CD14-positive monocyte (primary cell): ENCODE results near the gene LGI2. TPM values are rescaled to one million over a fixed set of nuclear protein-coding genes. Genes with fewer than 3 reads are reported as not detected.

Experiments used
- DNase-seq, 3 donors: peaks; one replicate each; pipeline ENCODE4 v3.0.0-alpha.2; 2011 to 2022
- H2AFZ ChIP-seq: 2 replicates; pipeline ENCODE4 v1.6.0; 2012; ENCODE audit warnings: mild to moderate bottlenecking, low read depth, low read length, inconsistent platforms; ENCODE audit not compliant: insufficient read depth, poor library complexity, severe bottlenecking
- H3K27ac ChIP-seq, 2 donors: 1 replicate in 1 of 2; 2 replicates in 1 of 2; pipeline ENCODE4 v1.5.1; 2012 to 2013; ENCODE audit warnings: low read length in 2 of 2, control low read depth in 1 of 2, inconsistent platforms in 1 of 2, low read depth in 1 of 2, mild to moderate bottlenecking in 1 of 2
- H3K27me3 ChIP-seq, 2 donors: one replicate each; pipeline versions ENCODE4 v1.6.0 to v1.6.1; 2011 to 2013; ENCODE audit warnings: low read length in 2 of 2; ENCODE audit not compliant: control insufficient read depth in 2 of 2, insufficient read depth in 2 of 2
- H3K36me3 ChIP-seq, 2 donors: replicated peaks in 1 of 2; 1 replicate in 1 of 2; 2 replicates in 1 of 2; pipeline versions ENCODE4 v1.5.1 to v1.6.1; 2012 to 2013; ENCODE audit warnings: low read length in 2 of 2, control low read depth in 1 of 2, inconsistent platforms in 1 of 2, mild to moderate bottlenecking in 1 of 2; ENCODE audit not compliant: insufficient read depth in 2 of 2, control insufficient read depth in 1 of 2
- H3K4me1 ChIP-seq, 2 donors: 1 replicate in 1 of 2; 2 replicates in 1 of 2; pipeline versions ENCODE4 v1.5.1 to v1.6.1; 2012 to 2013; ENCODE audit warnings: low read length in 2 of 2, control low read depth in 1 of 2, inconsistent platforms in 1 of 2, mild to moderate bottlenecking in 1 of 2, moderate library complexity in 1 of 2; ENCODE audit not compliant: insufficient read depth in 2 of 2, control insufficient read depth in 1 of 2
- H3K4me2 ChIP-seq: replicated peaks from 2 replicates; pipeline ENCODE3; 2012; ENCODE audit warnings: low read length, moderate library complexity, mild to moderate bottlenecking; ENCODE audit not compliant: poor library complexity, severe bottlenecking; ENCODE audit errors: extremely low read depth
- H3K4me3 ChIP-seq, 3 experiments: fragments of 200-600 bp in 1 of 3; sonication (generic) in 1 of 3; replicated peaks in 1 of 3; 1 replicate in 2 of 3; 2 replicates in 1 of 3; pipeline ENCODE4 v1.5.1; 2011 to 2013; ENCODE audit warnings: low read length in 3 of 3, mild to moderate bottlenecking in 3 of 3, control low read depth in 2 of 3, low read depth in 2 of 3, inconsistent platforms in 1 of 3, moderate library complexity in 1 of 3
- H3K79me2 ChIP-seq: 2 replicates; pipeline ENCODE4 v1.6.0; 2012; ENCODE audit warnings: mild to moderate bottlenecking, control low read depth, inconsistent platforms, low read length, moderate library complexity; ENCODE audit not compliant: insufficient read depth
- H3K9ac ChIP-seq: 2 replicates; pipeline ENCODE4 v1.6.0; 2017; ENCODE audit warnings: low read length, mild to moderate bottlenecking; ENCODE audit not compliant: insufficient read depth, poor library complexity, severe bottlenecking
- H3K9me3 ChIP-seq, 2 donors: replicated peaks in 1 of 2; 1 replicate in 1 of 2; 2 replicates in 1 of 2; pipeline versions ENCODE4 v1.5.1 to v1.6.1; 2012 to 2013; ENCODE audit warnings: low read length in 2 of 2, control low read depth in 1 of 2; ENCODE audit not compliant: control insufficient read depth in 1 of 2, insufficient read depth in 1 of 2
- H4K20me1 ChIP-seq: 2 replicates; pipeline ENCODE4 v1.6.0; 2012; ENCODE audit warnings: mild to moderate bottlenecking, low read length, control low read depth, moderate library complexity; ENCODE audit not compliant: insufficient read depth
- H3K27ac Mint-ChIP-seq, 7 donors: one replicate each; pipeline ENCODE4 v1.8.0; 2020; ENCODE audit warnings: mild to moderate bottlenecking in 7 of 7, mixed read lengths in 7 of 7, moderate library complexity in 6 of 7, inconsistent platforms in 2 of 7
- H3K27me3 Mint-ChIP-seq, 3 donors: one replicate each; pipeline ENCODE4 v1.8.0; 2021 to 2022; ENCODE audit warnings: low read depth in 3 of 3, mild to moderate bottlenecking in 3 of 3, mixed read lengths in 3 of 3, moderate library complexity in 3 of 3, inconsistent platforms in 1 of 3
- H3K36me3 Mint-ChIP-seq, 2 donors: one replicate each; pipeline ENCODE4 v1.8.0; 2020; ENCODE audit warnings: mixed read lengths in 2 of 2, inconsistent platforms in 1 of 2, mild to moderate bottlenecking in 1 of 2
- H3K4me1 Mint-ChIP-seq: one replicate; pipeline ENCODE4 v1.8.0; 2020; ENCODE audit warnings: mild to moderate bottlenecking, mixed read lengths
- H3K4me3 Mint-ChIP-seq, 2 donors: one replicate each; pipeline ENCODE4 v1.8.0; 2020; ENCODE audit warnings: mild to moderate bottlenecking in 2 of 2, mixed read lengths in 2 of 2, moderate library complexity in 1 of 2
- H3K9me3 Mint-ChIP-seq, 7 donors: one replicate each; pipeline ENCODE4 v1.8.0; 2020 to 2022; ENCODE audit warnings: mixed read lengths in 7 of 7, mild to moderate bottlenecking in 6 of 7, moderate library complexity in 6 of 7, inconsistent platforms in 2 of 7
- WGBS: methylation state at CpG from one replicate; pipeline ENCODE4 v1.1.5; 2013; ENCODE audit warnings: missing lambda C conversion rate; ENCODE audit not compliant: insufficient coverage; 5-methylcytosine and 5-hydroxymethylcytosine counted together
- intact Hi-C, 2 donors: fragments of 100-400 bp; cut with micrococcal nuclease; formaldehyde crosslinking; loops; one replicate each; pipeline versions ENCODE4 v1.15.0 to v1.15.1; 2023
- polyA plus RNA-seq, 3 donors: library from polyadenylated mRNA; depleted of rRNA in 1 of 3; unstranded in 2 of 3; stranded (reverse) in 1 of 3; fragments of 300-500 nt in 2 of 3; fragments of >200 nt in 1 of 3; fragmentation: Illumina TruSeq in 2 of 3; gene quantifications; 1 replicate in 2 of 3; 2 replicates in 1 of 3; pipeline ENCODE4 v1.2.3, GENCODE V29; 2012 to 2021
- TF ChIP-seq, protein P1 (sequence below): fragments of 200-600 bp; IDR thresholded peaks from one replicate; pipeline ENCODE4 v1.8.0; 2022; ENCODE audit warnings: antibody characterized with exemption, mild to moderate bottlenecking

The LGI2 gene
- polyA plus RNA-seq, 3 donors, result 0.30 to 0.33 TPM; not detected in 1

DNA sequence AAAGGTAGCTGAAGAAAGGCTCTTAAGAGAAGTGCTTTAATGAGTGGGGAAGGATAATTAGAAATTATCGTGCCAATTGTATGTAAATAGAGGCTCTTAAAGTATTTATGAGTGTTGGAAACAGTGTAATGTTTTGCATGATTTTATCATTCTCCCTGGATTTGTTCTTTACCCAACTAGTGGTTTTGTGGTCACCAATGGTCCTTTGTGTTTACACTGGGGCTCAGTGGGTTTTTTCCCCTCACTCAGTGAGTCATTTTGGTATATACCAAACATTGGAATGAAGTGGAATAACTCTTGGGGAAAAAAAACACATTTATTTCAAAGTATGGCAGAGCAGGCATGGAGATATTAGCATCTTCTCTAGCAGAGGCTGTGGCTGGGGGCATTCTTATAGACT, 20.8 kb upstream of the LGI2 start:
- H4K20me1 ChIP-seq, result no peaks in the 10 kb centered on the region
- no CpG with 5 or more reads among the region's 1 CpG for WGBS
- no peak overlapping the region for H3K9ac ChIP-seq
- no peaks in the 10 kb centered on the region for H3K9me3 ChIP-seq
- Mint-ChIP-seq H3K36me3 (no peaks in the 10 kb centered on the region), H3K9me3 (peaks cover 0 to 7% (median 4%) of the 10 kb centered on the region in 7 donors), H3K27ac (no peak overlapping the region), H3K4me3 (no peak overlapping the region), H3K4me1 (no peaks in the 10 kb centered on the region), H3K27me3 (peaks cover 0 to 4% (median 1%) of the 10 kb centered on the region in 3 donors)
- no peaks in the 10 kb centered on the region for H3K27me3 ChIP-seq
- TF ChIP-seq, protein P1, sequence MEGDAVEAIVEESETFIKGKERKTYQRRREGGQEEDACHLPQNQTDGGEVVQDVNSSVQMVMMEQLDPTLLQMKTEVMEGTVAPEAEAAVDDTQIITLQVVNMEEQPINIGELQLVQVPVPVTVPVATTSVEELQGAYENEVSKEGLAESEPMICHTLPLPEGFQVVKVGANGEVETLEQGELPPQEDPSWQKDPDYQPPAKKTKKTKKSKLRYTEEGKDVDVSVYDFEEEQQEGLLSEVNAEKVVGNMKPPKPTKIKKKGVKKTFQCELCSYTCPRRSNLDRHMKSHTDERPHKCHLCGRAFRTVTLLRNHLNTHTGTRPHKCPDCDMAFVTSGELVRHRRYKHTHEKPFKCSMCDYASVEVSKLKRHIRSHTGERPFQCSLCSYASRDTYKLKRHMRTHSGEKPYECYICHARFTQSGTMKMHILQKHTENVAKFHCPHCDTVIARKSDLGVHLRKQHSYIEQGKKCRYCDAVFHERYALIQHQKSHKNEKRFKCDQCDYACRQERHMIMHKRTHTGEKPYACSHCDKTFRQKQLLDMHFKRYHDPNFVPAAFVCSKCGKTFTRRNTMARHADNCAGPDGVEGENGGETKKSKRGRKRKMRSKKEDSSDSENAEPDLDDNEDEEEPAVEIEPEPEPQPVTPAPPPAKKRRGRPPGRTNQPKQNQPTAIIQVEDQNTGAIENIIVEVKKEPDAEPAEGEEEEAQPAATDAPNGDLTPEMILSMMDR, result no peak
- no peaks in the 10 kb centered on the region for H3K4me1 ChIP-seq
- H3K27ac ChIP-seq, result no peak overlapping the region
- no peak overlapping the region for H3K4me2 ChIP-seq
- no peaks in the 10 kb centered on the region for H3K79me2 ChIP-seq
- intact Hi-C loops, result no loop called here
- H3K4me3 ChIP-seq, result no peak overlapping the region
- no peaks in the 10 kb centered on the region for H3K36me3 ChIP-seq
- no peak overlapping the region for H2AFZ ChIP-seq
- no peak for DNase-seq

DNA sequence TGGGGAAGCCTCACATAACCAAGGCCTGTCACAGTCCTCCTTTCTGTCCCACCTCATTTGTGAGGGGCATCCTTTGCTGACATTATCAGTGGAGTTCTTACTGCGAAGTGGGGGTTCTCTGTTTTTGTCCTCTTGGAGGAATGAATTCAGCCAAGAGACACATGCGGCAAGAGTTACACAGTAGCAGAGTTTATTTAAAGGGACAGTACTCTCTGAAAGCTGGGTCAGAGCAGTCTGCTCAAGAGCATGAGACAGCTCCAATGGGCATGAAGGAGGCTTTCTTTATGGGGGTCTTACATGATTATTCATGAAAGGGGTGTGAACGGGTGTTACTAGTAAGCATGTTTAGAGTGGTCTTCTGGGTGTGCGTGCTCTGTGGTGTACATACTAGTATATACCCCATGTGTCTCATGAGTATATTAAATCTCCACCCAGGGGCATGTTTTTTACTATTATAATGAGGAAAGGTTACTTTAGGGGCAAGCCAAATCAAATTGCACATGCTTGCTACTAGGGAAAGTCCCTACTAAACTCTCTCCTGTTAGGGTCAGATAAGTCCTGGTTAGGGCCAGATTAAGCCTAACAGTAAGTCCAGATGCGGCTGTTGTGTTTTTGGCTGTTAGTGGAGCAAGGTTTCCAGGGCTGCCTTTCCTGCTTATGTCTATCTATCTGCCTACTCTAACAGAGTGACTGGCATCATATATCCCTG, 19.8 kb upstream of the LGI2 start:
- 100% methylated on average over 2 of the region's 5 CpGs for WGBS

More for the DNA sequence above, 19.8 kb upstream of the LGI2 start:
- peaks cover 0 to 5% (median 1%) of the 10 kb centered on the region in 3 donors for H3K27me3 Mint-ChIP-seq
- intact Hi-C loops, result no loop called here
- Histone ChIP-seq H3K4me2 (no peak overlapping the region), H3K27me3 (no peaks in the 10 kb centered on the region), H3K4me3 (no peak overlapping the region), H3K79me2 (no peaks in the 10 kb centered on the region), H2AFZ (no peak overlapping the region), H4K20me1 (no peaks in the 10 kb centered on the region), H3K36me3 (no peaks in the 10 kb centered on the region), H3K9me3 (no peaks in the 10 kb centered on the region), H3K9ac (no peak overlapping the region), H3K4me1 (no peaks in the 10 kb centered on the region), H3K27ac (no peak overlapping the region)
- H3K9me3 Mint-ChIP-seq, result peaks cover 0 to 7% (median 4%) of the 10 kb centered on the region in 7 donors
- no peaks in the 10 kb centered on the region for H3K4me1 Mint-ChIP-seq
- H3K36me3 Mint-ChIP-seq, result no peaks in the 10 kb centered on the region
- TF ChIP-seq, protein P1, result no peak
- no peak overlapping the region for H3K4me3 Mint-ChIP-seq
- DNase-seq, result no peak
- H3K27ac Mint-ChIP-seq, result peak overlapping the region in 1 of 7 donors; percentile 6
